Glomerular visceral epithelial cell (primary cell): ENCODE data around the gene LNP1.

Experiments used
- DNase-seq: peaks from one replicate; pipeline ENCODE4 v3.0.0-alpha.2; 2016; ENCODE audit errors: extremely low spot score

Gene LNP1

GRCh38 chr3:100399341-100400071, 1.8 kb upstream of the LNP1 start:
- no peak for DNase-seq

- DNase-seq, result peak; percentile 20
Measured at GRCh38 chr3:100400419-100400779, 940 bp upstream of the LNP1 start.

GRCh38 chr3:100401674-100402041, 319 bp downstream of the LNP1 start:
- DNase-seq, result peak; percentile 47

GRCh38 chr3:100402256-100402655, 917 bp downstream of the LNP1 start:
- peak; percentile 9 for DNase-seq

GRCh38 chr3:100402891-100403290, 1.6 kb downstream of the LNP1 start:
- DNase-seq, result no peak

GRCh38 chr3:100403362-100404249, 2.3 kb downstream of the LNP1 start:
- peak; percentile 3 for DNase-seq

GRCh38 chr3:100404250-100404548, 2.9 kb downstream of the LNP1 start:
- DNase-seq, result no peak

- DNase-seq, result no peak
Measured at GRCh38 chr3:100407164-100407563, 5.8 kb downstream of the LNP1 start.

- DNase-seq, result no peak
Measured at GRCh38 chr3:100407977-100408532, 6.7 kb downstream of the LNP1 start.

GRCh38 chr3:100411091-100411982, 10.0 kb downstream of the LNP1 start:
- no peak for DNase-seq

GRCh38 chr3:100412912-100413590, 11.7 kb downstream of the LNP1 start:
- DNase-seq, result no peak

GRCh38 chr3:100413613-100414012, 12.3 kb downstream of the LNP1 start:
- no peak for DNase-seq

GRCh38 chr3:100416176-100416575, 14.8 kb downstream of the LNP1 start:
- no peak for DNase-seq

- no peak for DNase-seq
Measured at GRCh38 chr3:100416863-100417262, 15.5 kb downstream of the LNP1 start.

GRCh38 chr3:100419406-100419805, 18.1 kb downstream of the LNP1 start:
- no peak for DNase-seq

GRCh38 chr3:100420885-100421284, 19.5 kb downstream of the LNP1 start:
- DNase-seq, result peak; percentile 13

- no peak for DNase-seq
Measured at GRCh38 chr3:100423611-100424010, 22.3 kb downstream of the LNP1 start.

- DNase-seq, result no peak
Measured at GRCh38 chr3:100424261-100424660, 22.9 kb downstream of the LNP1 start.

GRCh38 chr3:100425316-100425715, 24.0 kb downstream of the LNP1 start:
- DNase-seq, result no peak

- no peak for DNase-seq
Measured at GRCh38 chr3:100426067-100426682, 24.8 kb downstream of the LNP1 start.

GRCh38 chr3:100427699-100428098, 26.4 kb downstream of the LNP1 start:
- no peak for DNase-seq
